PC-3 (cell line): ENCODE measurements around the gene MMP24OS. TPM values are rescaled to one million over a fixed set of nuclear protein-coding genes. Genes with fewer than 3 reads are reported as not detected.

ENCODE experiments used
- ATAC-seq: fragments of 200-7000 bp; cut with Tn5 transposase; 2 replicates; pipeline ENCODE4 v1.9.1; 2020; ENCODE audit warnings: mild to moderate bottlenecking, moderate library complexity
- BruUV-seq: library from RNA; stranded (reverse); fragments of 400-500 nt; replicated peaks from 2 replicates; lab custom pipeline; 2021; lab: Mats Ljungman, UMichigan
- CTCF ChIA-PET: fragments of 300-600 bp; sonication (Branson Sonifier 250); formaldehyde crosslinking; loops from one replicate; lab custom pipeline; 2022; ENCODE audit warnings: antibody characterized with exemption; lab: Charles Lee
- POLR2A ChIA-PET: fragments of 300-600 bp; sonication (Branson Sonifier 250); formaldehyde crosslinking; loops from one replicate; lab custom pipeline; 2022; ENCODE audit warnings: antibody characterized with exemption; ENCODE audit not compliant: unreplicated experiment; lab: Charles Lee
- DNase-seq: peaks from one replicate; pipeline ENCODE4 v3.0.0-alpha.2; 2015
- H2AFZ ChIP-seq: fragments of 300-600 bp; sonication (generic); 2 replicates; pipeline ENCODE4 v1.6.0; 2016; ENCODE audit warnings: antibody characterized with exemption, low read length
- H3F3A ChIP-seq: fragments of 300-600 bp; sonication (generic); one replicate; pipeline ENCODE4 v1.6.0; 2017; ENCODE audit warnings: antibody characterized with exemption, low read length, control low read depth, mild to moderate bottlenecking; ENCODE audit not compliant: unreplicated experiment
- H3K27ac ChIP-seq: fragments of 300-600 bp; sonication (generic); 2 replicates; pipeline ENCODE4 v1.5.1; 2016; ENCODE audit warnings: mild to moderate bottlenecking, low read length
- H3K27me3 ChIP-seq: fragments of 300-600 bp; sonication (generic); 2 replicates; pipeline ENCODE4 v1.6.1; 2016; ENCODE audit warnings: low read length, mixed read lengths
- H3K36me3 ChIP-seq: fragments of 300-600 bp; sonication (generic); 2 replicates; pipeline ENCODE4 v1.6.1; 2016; ENCODE audit warnings: low read depth, mixed run types, low read length, mixed read lengths
- H3K4me1 ChIP-seq: fragments of 300-600 bp; sonication (generic); 2 replicates; pipeline ENCODE4 v1.5.1; 2016; ENCODE audit warnings: low read length; ENCODE audit not compliant: insufficient read depth
- H3K4me2 ChIP-seq: fragments of 300-600 bp; sonication (generic); 2 replicates; pipeline ENCODE4 v1.6.0; 2016; ENCODE audit warnings: low read length
- H3K4me3 ChIP-seq: fragments of 300-600 bp; sonication (generic); 2 replicates; pipeline ENCODE4 v1.5.1; 2016; ENCODE audit warnings: mild to moderate bottlenecking, low read length, mixed read lengths
- H3K79me2 ChIP-seq: fragments of 300-600 bp; sonication (generic); 2 replicates; pipeline ENCODE4 v1.6.1; 2017; ENCODE audit warnings: low read length, mixed read lengths
- H3K9ac ChIP-seq: fragments of 300-600 bp; sonication (generic); 2 replicates; pipeline ENCODE4 v1.6.0; 2016; ENCODE audit warnings: mild to moderate bottlenecking, low read length
- H3K9me2 ChIP-seq: fragments of 300-600 bp; sonication (generic); replicated peaks from 2 replicates; pipeline ENCODE4 v1.6.1; 2016; ENCODE audit warnings: mixed run types, low read length, mixed read lengths
- H3K9me3 ChIP-seq: fragments of 300-600 bp; sonication (generic); 2 replicates; pipeline ENCODE4 v1.6.1; 2016; ENCODE audit warnings: low read length, mixed read lengths
- H4K20me1 ChIP-seq: fragments of 300-600 bp; sonication (generic); 2 replicates; pipeline ENCODE4 v1.6.1; 2016; ENCODE audit warnings: low read length, mixed read lengths
- EZH2 ChIP-seq: fragments of 300-600 bp; sonication (generic); IDR thresholded peaks from one replicate; pipeline ENCODE4 v1.6.1; 2017; ENCODE audit warnings: antibody characterized with exemption, mild to moderate bottlenecking, low read length; ENCODE audit not compliant: unreplicated experiment
- EZH2phosphoT487 ChIP-seq: fragments of 300-600 bp; sonication (generic); IDR thresholded peaks from 2 replicates; pipeline ENCODE4 v1.6.1; 2018; ENCODE audit warnings: mild to moderate bottlenecking, antibody characterized with exemption, low read length, borderline replicate concordance
- intact Hi-C: fragments of 100-400 bp; cut with micrococcal nuclease; formaldehyde crosslinking; loops from 2 replicates; pipeline ENCODE4 v1.9.0; 2023
- total RNA-seq: library from RNA; depleted of rRNA; stranded (reverse); fragments of >200 nt; gene quantifications from 2 replicates; pipeline ENCODE4 v1.2.3, GENCODE V29; 2014
- TF ChIP-seq, protein P1 (sequence below): fragments of 300-600 bp; sonication (generic); conservative IDR thresholded peaks from 2 replicates; pipeline ENCODE4 v1.5.1; 2017; ENCODE audit warnings: antibody characterized with exemption, low read depth, mild to moderate bottlenecking, low read length

Gene MMP24OS
- total RNA-seq, 1 experiment from 2014 or later: 19.5 TPM

DNA sequence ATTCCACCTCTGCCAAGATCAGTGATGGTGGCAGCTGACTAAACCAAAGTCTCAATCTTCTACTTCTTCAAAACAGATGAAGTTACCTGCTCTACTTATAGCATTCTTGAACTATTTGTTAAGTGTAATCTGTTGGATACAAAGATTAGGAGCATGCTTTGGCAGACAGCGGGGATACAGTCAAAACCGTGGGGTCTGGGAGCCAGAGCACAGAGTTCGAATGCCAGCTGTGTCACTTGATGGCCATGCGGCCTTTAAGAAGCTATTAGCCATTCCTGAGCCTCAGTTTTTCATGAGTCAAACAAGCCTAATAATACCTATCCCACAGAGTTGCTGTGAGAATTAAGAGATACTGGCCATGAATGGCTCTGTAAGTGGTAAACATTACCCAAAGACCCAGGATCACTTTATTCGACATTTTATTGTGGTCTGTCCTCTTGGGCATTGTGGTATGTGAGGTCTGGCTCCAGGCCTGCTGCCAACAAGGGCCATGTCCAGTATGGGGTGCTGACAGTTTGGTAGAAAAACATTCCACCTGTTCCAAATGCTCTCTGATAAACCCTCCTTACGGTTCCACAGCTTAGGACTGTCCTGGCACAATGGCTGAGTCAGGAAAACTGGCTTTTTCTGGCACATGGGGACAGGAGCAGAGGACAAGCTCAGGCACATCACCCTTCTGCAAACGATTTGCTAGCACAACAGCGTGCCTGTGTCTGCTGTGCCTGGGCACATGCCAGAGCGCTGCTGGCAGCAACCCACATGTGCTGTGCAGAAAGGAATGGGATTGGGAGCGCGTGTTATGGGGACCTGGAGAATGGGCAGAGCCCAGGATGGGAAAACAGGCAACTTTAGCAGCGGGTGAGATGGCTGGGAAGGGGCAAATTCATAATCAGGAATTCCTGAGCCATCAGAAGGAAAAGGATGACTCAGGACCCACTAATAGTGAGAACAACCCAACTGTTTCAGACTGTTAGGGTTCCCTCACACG lies 30.0 kb upstream of the MMP24OS start:
- intact Hi-C loops: loop anchor here (1.0 kb wide), 1 partner anchor 11 kb away; no protein-coding TSS in a partner anchor
- no TSS peak for BruUV-seq
- TF ChIP-seq, protein P1, sequence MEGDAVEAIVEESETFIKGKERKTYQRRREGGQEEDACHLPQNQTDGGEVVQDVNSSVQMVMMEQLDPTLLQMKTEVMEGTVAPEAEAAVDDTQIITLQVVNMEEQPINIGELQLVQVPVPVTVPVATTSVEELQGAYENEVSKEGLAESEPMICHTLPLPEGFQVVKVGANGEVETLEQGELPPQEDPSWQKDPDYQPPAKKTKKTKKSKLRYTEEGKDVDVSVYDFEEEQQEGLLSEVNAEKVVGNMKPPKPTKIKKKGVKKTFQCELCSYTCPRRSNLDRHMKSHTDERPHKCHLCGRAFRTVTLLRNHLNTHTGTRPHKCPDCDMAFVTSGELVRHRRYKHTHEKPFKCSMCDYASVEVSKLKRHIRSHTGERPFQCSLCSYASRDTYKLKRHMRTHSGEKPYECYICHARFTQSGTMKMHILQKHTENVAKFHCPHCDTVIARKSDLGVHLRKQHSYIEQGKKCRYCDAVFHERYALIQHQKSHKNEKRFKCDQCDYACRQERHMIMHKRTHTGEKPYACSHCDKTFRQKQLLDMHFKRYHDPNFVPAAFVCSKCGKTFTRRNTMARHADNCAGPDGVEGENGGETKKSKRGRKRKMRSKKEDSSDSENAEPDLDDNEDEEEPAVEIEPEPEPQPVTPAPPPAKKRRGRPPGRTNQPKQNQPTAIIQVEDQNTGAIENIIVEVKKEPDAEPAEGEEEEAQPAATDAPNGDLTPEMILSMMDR: no peak
- TF ChIP-seq EZH2phosphoT487: no peak
- no peak for TF ChIP-seq EZH2
- ChIA-PET CTCF (interaction anchor here (0.5 to 3.7 kb wide), 4 partner anchors 11 to 660 kb away, joined by 3 to 19 read pairs (median 4); no protein-coding TSS in a partner anchor), POLR2A (interaction anchor here (1.3 kb wide), 1 partner anchor 10 kb away, joined by 8 read pairs; no protein-coding TSS in a partner anchor)
- Histone ChIP-seq H2AFZ (no peak overlapping the region), H3K36me3 (no peaks in the 10 kb centered on the region), H4K20me1 (no peaks in the 10 kb centered on the region), H3F3A (peaks cover 25% of the 10 kb centered on the region), H3K79me2 (0 out of 2 replicates have a peak, but pooled peaks cover 7% of the 10 kb centered on the region), H3K4me1 (peaks cover 90% of the 10 kb centered on the region), H3K4me3 (no peak overlapping the region), H3K4me2 (peak overlapping the region; percentile 40), H3K9me3 (no peaks in the 10 kb centered on the region), H3K9me2 (no peaks in the 10 kb centered on the region), H3K9ac (peak overlapping the region; percentile 86), H3K27me3 (no peaks in the 10 kb centered on the region), H3K27ac (peak overlapping the region; percentile 98)
- ATAC-seq: peak; percentile 9
- DNase-seq: peak; percentile 94

DNA sequence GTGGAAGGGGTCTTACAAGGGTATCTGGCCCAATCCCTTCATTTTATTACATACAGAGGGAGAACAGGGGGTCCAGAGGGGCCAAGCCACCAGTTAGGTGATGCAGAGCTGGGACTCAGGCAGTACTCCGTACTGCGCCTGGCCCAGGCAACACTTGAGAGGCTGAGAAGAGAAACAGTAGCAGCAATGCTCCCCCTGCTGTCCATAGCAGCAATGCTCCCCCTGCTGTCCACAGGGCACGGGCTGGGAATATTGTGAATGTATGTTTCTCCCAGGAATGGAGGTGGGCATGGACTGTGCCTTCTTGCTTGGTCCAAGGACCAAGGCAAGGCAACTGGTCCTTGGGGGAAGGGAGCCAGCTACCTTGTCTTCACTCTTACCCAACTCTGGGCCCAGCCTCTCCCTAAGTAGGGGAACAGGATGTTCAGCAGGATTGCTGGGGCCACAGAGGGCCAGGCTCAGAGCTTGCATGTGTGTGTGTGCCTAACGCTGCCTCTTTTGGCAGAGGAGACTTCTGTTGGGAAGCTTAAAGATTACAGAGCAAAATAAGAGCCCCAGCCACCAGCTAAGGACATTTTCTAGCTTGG lies 29.1 kb upstream of the MMP24OS start:
- peaks cover 92% of the 10 kb centered on the region for H3K4me1 ChIP-seq
- no peaks in the 10 kb centered on the region for H3K27me3 ChIP-seq
- ChIA-PET POLR2A (no interaction called here), CTCF (interaction anchor here (3.7 kb wide), 1 partner anchor 11 kb away, joined by 19 read pairs; no protein-coding TSS in a partner anchor)
- H4K20me1 ChIP-seq: no peaks in the 10 kb centered on the region
- no peak for ATAC-seq
- H3K27ac ChIP-seq: peak overlapping the region; percentile 98
- intact Hi-C loops: no loop called here
- H3K9me2 ChIP-seq: no peaks in the 10 kb centered on the region
- BruUV-seq: no TSS peak
- no peak overlapping the region for H3K4me3 ChIP-seq
- DNase-seq: peak; percentile 68
- no peaks in the 10 kb centered on the region for H3K9me3 ChIP-seq
- H3K9ac ChIP-seq: peak overlapping the region; percentile 86
- no peaks in the 10 kb centered on the region for H3K36me3 ChIP-seq
- no peak overlapping the region for H2AFZ ChIP-seq
- TF ChIP-seq, protein P1: peak; percentile 88
- no peak for TF ChIP-seq EZH2phosphoT487
- TF ChIP-seq EZH2: no peak
- H3K4me2 ChIP-seq: peak overlapping the region; percentile 45
- H3K79me2 ChIP-seq: 0 out of 2 replicates have a peak, but pooled peaks cover 7% of the 10 kb centered on the region
- H3F3A ChIP-seq: peaks cover 21% of the 10 kb centered on the region
